HG03432 (cell line): ENCODE results near the gene PPIL1.
"Not testable (repeated sequence)": the region's sequence is repeated elsewhere in the genome, so short reads cannot be mapped to it uniquely, and the experiment has no call there.

Experiments
- ATAC-seq: cut with Tn5 transposase; IDR thresholded peaks from one replicate; pipeline ENCODE4 v1.9.1; 2021; ENCODE audit warnings: mild to moderate bottlenecking, moderate library complexity; ENCODE audit not compliant: unreplicated experiment

PPIL1 gene

GRCh38 chr6:36817176-36817817, 57.3 kb downstream of the PPIL1 start:
- no peak for ATAC-seq

- ATAC-seq, result no peak
Observed at GRCh38 chr6:36815962-36816735, 58.5 kb downstream of the PPIL1 start.

- ATAC-seq, result no peak
Observed at GRCh38 chr6:36814249-36814648, 60.4 kb downstream of the PPIL1 start.

- no peak for ATAC-seq
Observed at GRCh38 chr6:36813526-36813925, 61.1 kb downstream of the PPIL1 start.

- not testable (repeated sequence) for ATAC-seq
Observed at GRCh38 chr6:36813047-36813446, 61.6 kb downstream of the PPIL1 start.

GRCh38 chr6:36809941-36810803, 64.4 kb downstream of the PPIL1 start:
- ATAC-seq, result no peak

- ATAC-seq, result no peak
Observed at GRCh38 chr6:36809156-36809555, 65.4 kb downstream of the PPIL1 start.

GRCh38 chr6:36808634-36809033, 66.0 kb downstream of the PPIL1 start:
- ATAC-seq, result no peak

GRCh38 chr6:36807750-36808149, 66.9 kb downstream of the PPIL1 start:
- no peak for ATAC-seq

GRCh38 chr6:36807143-36807542, 67.5 kb downstream of the PPIL1 start:
- no peak for ATAC-seq

- no peak for ATAC-seq
Observed at GRCh38 chr6:36805917-36806316, 68.7 kb downstream of the PPIL1 start.

- no peak for ATAC-seq
Observed at GRCh38 chr6:36805096-36805797, 69.4 kb downstream of the PPIL1 start.
